H9 (cell line): Measurements from ENCODE around the gene CKM. TPM values are rescaled to one million over a fixed set of nuclear protein-coding genes. Genes with fewer than 3 reads are reported as not detected.

ENCODE experiments used
- DNase-seq: peaks from one replicate; pipeline ENCODE4 v3.0.0-alpha.2; 2017
- H2AFZ ChIP-seq: one replicate; pipeline ENCODE4 v1.6.1; 2013; ENCODE audit warnings: mild to moderate bottlenecking, low read length, control low read depth, moderate library complexity
- H2AK5ac ChIP-seq: 2 replicates; pipeline ENCODE4 v1.6.1; 2013; ENCODE audit warnings: low read length, control low read depth, mixed read lengths; ENCODE audit not compliant: insufficient read length
- H2BK120ac ChIP-seq: one replicate; pipeline ENCODE4 v1.6.1; 2013; ENCODE audit warnings: low read depth, mild to moderate bottlenecking, low read length, control low read depth, inconsistent platforms; ENCODE audit not compliant: poor library complexity, severe bottlenecking
- H2BK12ac ChIP-seq: 2 replicates; pipeline ENCODE4 v1.6.1; 2013; ENCODE audit warnings: low read length, control low read depth, mixed read lengths, low read depth; ENCODE audit not compliant: insufficient read length
- H2BK15ac ChIP-seq: 2 replicates; pipeline ENCODE4 v1.6.1; 2013; ENCODE audit warnings: low read depth, low read length, control low read depth
- H2BK20ac ChIP-seq: one replicate; pipeline ENCODE4 v1.6.1; 2013; ENCODE audit warnings: low read depth, mild to moderate bottlenecking, low read length, control low read depth, inconsistent platforms; ENCODE audit not compliant: poor library complexity, severe bottlenecking
- H2BK5ac ChIP-seq: 2 replicates; pipeline ENCODE4 v1.6.1; 2013; ENCODE audit warnings: low read length, control low read depth, mixed read lengths; ENCODE audit not compliant: insufficient read length
- H3K14ac ChIP-seq: 2 replicates; pipeline ENCODE4 v1.6.1; 2013; ENCODE audit warnings: low read length, control low read depth; ENCODE audit not compliant: insufficient read depth
- H3K18ac ChIP-seq: 2 replicates; pipeline ENCODE4 v1.6.1; 2013; ENCODE audit warnings: low read depth, mild to moderate bottlenecking, mixed read lengths, low read length, control low read depth; ENCODE audit not compliant: insufficient read length
- H3K23ac ChIP-seq: 2 replicates; pipeline ENCODE4 v1.6.1; 2013; ENCODE audit warnings: low read length, control low read depth, mixed read lengths, low read depth; ENCODE audit not compliant: insufficient read length
- H3K23me2 ChIP-seq: 2 replicates; pipeline ENCODE4 v1.6.1; 2013; ENCODE audit warnings: low read depth, mild to moderate bottlenecking, mixed read lengths, low read length, control low read depth; ENCODE audit not compliant: insufficient read length, poor library complexity, severe bottlenecking
- H3K27ac ChIP-seq: 2 replicates; pipeline ENCODE4 v1.5.1; 2013; ENCODE audit warnings: low read length, control low read depth, mixed read lengths, low read depth; ENCODE audit not compliant: insufficient read length
- H3K27me3 ChIP-seq: 2 replicates; pipeline ENCODE4 v1.6.1; 2013; ENCODE audit warnings: low read length, control low read depth, inconsistent platforms; ENCODE audit not compliant: insufficient read depth
- H3K4ac ChIP-seq: 2 replicates; pipeline ENCODE4 v1.6.1; 2013; ENCODE audit warnings: low read depth, mild to moderate bottlenecking, control low read depth, inconsistent platforms, low read length, moderate library complexity
- H3K4me1 ChIP-seq: 2 replicates; pipeline ENCODE4 v1.6.1; 2013; ENCODE audit warnings: low read length, control low read depth, inconsistent platforms; ENCODE audit not compliant: insufficient read depth
- H3K4me2 ChIP-seq: 2 replicates; pipeline ENCODE4 v1.6.1; 2013; ENCODE audit warnings: low read length, control low read depth, mixed read lengths; ENCODE audit not compliant: insufficient read length, insufficient read depth
- H3K56ac ChIP-seq: 2 replicates; pipeline ENCODE4 v1.6.1; 2013; ENCODE audit warnings: low read depth, mild to moderate bottlenecking, mixed read lengths, low read length, control low read depth; ENCODE audit not compliant: insufficient read length
- H3K79me1 ChIP-seq: 2 replicates; pipeline ENCODE4 v1.6.1; 2013; ENCODE audit warnings: low read depth, mild to moderate bottlenecking, moderate library complexity, low read length, control low read depth, inconsistent platforms; ENCODE audit not compliant: insufficient read depth, poor library complexity, severe bottlenecking
- H3K79me2 ChIP-seq: 2 replicates; pipeline ENCODE4 v1.6.1; 2013; ENCODE audit warnings: low read length, control low read depth, inconsistent platforms; ENCODE audit not compliant: insufficient read depth
- H3K9ac ChIP-seq: 2 replicates; pipeline ENCODE4 v1.6.1; 2013; ENCODE audit warnings: low read length, control low read depth, mixed read lengths; ENCODE audit not compliant: insufficient read length; ENCODE audit errors: extremely low read depth
- H3K9me3 ChIP-seq: one replicate; pipeline ENCODE4 v1.6.1; 2013; ENCODE audit warnings: low read depth, low read length, inconsistent platforms; ENCODE audit not compliant: control insufficient read depth
- H3T11ph ChIP-seq: one replicate; pipeline ENCODE4 v1.6.1; 2013; ENCODE audit warnings: mild to moderate bottlenecking, low read length, control low read depth, inconsistent platforms
- H4K20me1 ChIP-seq: one replicate; pipeline ENCODE4 v1.6.1; 2013; ENCODE audit not compliant: control insufficient read depth, insufficient read length, insufficient read depth
- H4K5ac ChIP-seq: 2 replicates; pipeline ENCODE4 v1.6.1; 2013; ENCODE audit warnings: low read depth, mild to moderate bottlenecking, mixed read lengths, low read length, control low read depth; ENCODE audit not compliant: insufficient read length
- H4K8ac ChIP-seq: replicated peaks from 2 replicates; pipeline ENCODE4 v1.6.1; 2013; ENCODE audit warnings: low read length, control low read depth, mixed read lengths, low read depth; ENCODE audit not compliant: insufficient read length
- H4K91ac ChIP-seq: 2 replicates; pipeline ENCODE4 v1.6.1; 2013; ENCODE audit warnings: low read depth, mild to moderate bottlenecking, moderate library complexity, mixed read lengths, low read length, control low read depth; ENCODE audit not compliant: insufficient read length
- H3K27ac Mint-ChIP-seq, 3 experiments: 2 replicates in 2 of 3; 3 replicates in 1 of 3; pipeline ENCODE4 v1.8.0; 2020 to 2021; ENCODE audit warnings: mixed read lengths in 3 of 3, mild to moderate bottlenecking in 1 of 3, moderate library complexity in 1 of 3
- H3K27me3 Mint-ChIP-seq: 2 replicates; pipeline ENCODE4 v1.8.0; 2021; ENCODE audit warnings: low read depth, mild to moderate bottlenecking, moderate library complexity, mixed read lengths
- H3K36me3 Mint-ChIP-seq, 3 experiments: 2 replicates in 2 of 3; 3 replicates in 1 of 3; pipeline ENCODE4 v1.8.0; 2020 to 2021; ENCODE audit warnings: low read depth in 3 of 3, mixed read lengths in 3 of 3; ENCODE audit not compliant: insufficient read depth in 1 of 3
- H3K4me1 Mint-ChIP-seq, 2 experiments: 2 replicates each; pipeline ENCODE4 v1.8.0; 2020; ENCODE audit warnings: mixed read lengths in 2 of 2
- H3K4me3 Mint-ChIP-seq, 2 experiments: 2 replicates in 1 of 2; 3 replicates in 1 of 2; pipeline ENCODE4 v1.8.0; 2020 to 2021; ENCODE audit warnings: mild to moderate bottlenecking in 2 of 2, mixed read lengths in 2 of 2, moderate library complexity in 1 of 2
- H3K9me3 Mint-ChIP-seq, 2 experiments: 2 replicates in 1 of 2; 3 replicates in 1 of 2; pipeline ENCODE4 v1.8.0; 2020; ENCODE audit warnings: mild to moderate bottlenecking in 2 of 2, mixed read lengths in 2 of 2, moderate library complexity in 1 of 2
- WGBS: extraction: QIAGEN DNeasy Blood & Tissue Kit; methylation state at CpG from one replicate; pipeline ENCODE4 v1.1.7; 2013; ENCODE audit warnings: missing lambda C conversion rate, low lambda C conversion rate, mixed read lengths; ENCODE audit not compliant: insufficient read length; ENCODE audit errors: extremely low coverage; 5-methylcytosine and 5-hydroxymethylcytosine counted together
- total RNA-seq: library from RNA; stranded (reverse); gene quantifications from 2 replicates; pipeline ENCODE4 v1.2.1, GENCODE V29; 2021
- TF ChIP-seq, protein P1 (sequence below): fragments of 200-600 bp; sonication (generic); conservative IDR thresholded peaks from 3 replicates; pipeline ENCODE4 v1.8.0; 2021; ENCODE audit warnings: antibody characterized with exemption, mild to moderate bottlenecking

CKM gene
- total RNA-seq, 1 experiment from 2014 or later: not detected

GRCh38 chr19:45264781-45265317 is 57.8 kb downstream of the CKM start:
- Histone ChIP-seq H2BK12ac (no peak overlapping the region), H2BK5ac (no peak overlapping the region), H3K79me1 (no peaks in the 10 kb centered on the region), H2BK15ac (no peak overlapping the region), H3K18ac (no peak overlapping the region), H3K4me1 (no peaks in the 10 kb centered on the region), H2AFZ (no peak overlapping the region), H3T11ph (no peak overlapping the region), H2BK20ac (no peak overlapping the region), H2AK5ac (no peak overlapping the region), H3K23ac (no peak overlapping the region), H3K9ac (no peak overlapping the region), H4K8ac (no peak overlapping the region), H4K91ac (no peak overlapping the region), H3K79me2 (no peaks in the 10 kb centered on the region), H4K20me1 (peaks cover 8% of the 10 kb centered on the region), H2BK120ac (no peak overlapping the region), H3K4ac (no peak overlapping the region), H3K14ac (no peak overlapping the region), H3K56ac (no peak overlapping the region), H3K27me3 (no peaks in the 10 kb centered on the region), H3K4me2 (no peak overlapping the region), H3K23me2 (no peaks in the 10 kb centered on the region), H3K9me3 (no peaks in the 10 kb centered on the region), H3K27ac (no peak overlapping the region), H4K5ac (no peak overlapping the region)
- H3K9me3 Mint-ChIP-seq: no peaks in the 10 kb centered on the region
- H3K4me1 Mint-ChIP-seq: no peaks in the 10 kb centered on the region
- no peak overlapping the region for H3K4me3 Mint-ChIP-seq
- peaks cover 1% of the 10 kb centered on the region for H3K27me3 Mint-ChIP-seq
- no peak for DNase-seq
- H3K27ac Mint-ChIP-seq: peak overlapping the region in 1 of 3 experiments; percentile 68; a peak in 2 of 7 replicates
- no CpG with 5 or more reads among the region's 19 CpGs for WGBS
- TF ChIP-seq, protein P1, sequence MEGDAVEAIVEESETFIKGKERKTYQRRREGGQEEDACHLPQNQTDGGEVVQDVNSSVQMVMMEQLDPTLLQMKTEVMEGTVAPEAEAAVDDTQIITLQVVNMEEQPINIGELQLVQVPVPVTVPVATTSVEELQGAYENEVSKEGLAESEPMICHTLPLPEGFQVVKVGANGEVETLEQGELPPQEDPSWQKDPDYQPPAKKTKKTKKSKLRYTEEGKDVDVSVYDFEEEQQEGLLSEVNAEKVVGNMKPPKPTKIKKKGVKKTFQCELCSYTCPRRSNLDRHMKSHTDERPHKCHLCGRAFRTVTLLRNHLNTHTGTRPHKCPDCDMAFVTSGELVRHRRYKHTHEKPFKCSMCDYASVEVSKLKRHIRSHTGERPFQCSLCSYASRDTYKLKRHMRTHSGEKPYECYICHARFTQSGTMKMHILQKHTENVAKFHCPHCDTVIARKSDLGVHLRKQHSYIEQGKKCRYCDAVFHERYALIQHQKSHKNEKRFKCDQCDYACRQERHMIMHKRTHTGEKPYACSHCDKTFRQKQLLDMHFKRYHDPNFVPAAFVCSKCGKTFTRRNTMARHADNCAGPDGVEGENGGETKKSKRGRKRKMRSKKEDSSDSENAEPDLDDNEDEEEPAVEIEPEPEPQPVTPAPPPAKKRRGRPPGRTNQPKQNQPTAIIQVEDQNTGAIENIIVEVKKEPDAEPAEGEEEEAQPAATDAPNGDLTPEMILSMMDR: no peak
- H3K36me3 Mint-ChIP-seq: peaks cover 0 to 27% (median 13%) of the 10 kb centered on the region in 3 experiments; a peak in 5 of 7 replicates
